ENCODE measurements around the gene E2F2.
"Not testable (repeated sequence)": the region's sequence is repeated elsewhere in the genome, so short reads cannot be mapped to it uniquely, and the experiment has no call there.

GRCh38 chr1:23504156-23504555, 26.9 kb downstream of the E2F2 start:
- not testable (repeated sequence) for TF ChIP-seq CTCF (IDR thresholded peaks at IDR 0.05 in 4 of 5, conservative IDR thresholded peaks at IDR 0.05 in 1 of 5); POLR2A (IDR thresholded peaks at IDR 0.05)

Measured in gastrocnemius medialis (tissue), 4 donors.